Measurements from ENCODE around the gene CGB7.

- TF ChIP-seq EZH2 (IDR thresholded peaks at IDR 0.05) = no peak
- TF ChIP-seq POLR2AphosphoS5 (IDR thresholded peaks at IDR 0.05; ENCODE audit: borderline replicate concordance, low read depth, low read length) = no peak
These were observed 47.1 kb downstream of the CGB7 start for GRCh38 chr19:49010453-49010852.

All from SK-N-MC (cell line).